GM21619 (cell line): ENCODE measurements around the gene CD244.
"Not testable (repeated sequence)": the region's sequence is repeated elsewhere in the genome, so short reads cannot be mapped to it uniquely, and the experiment has no call there.

ENCODE experiments used
- ATAC-seq: cut with Tn5 transposase; IDR thresholded peaks from one replicate; pipeline ENCODE4 v1.9.1; 2021; ENCODE audit not compliant: unreplicated experiment

CD244 gene

GRCh38 chr1:160862203-160863060 lies at the start of gene CD244:
CD244 (minus strand) TSS chr1:160862887; CDS start chr1:160862677, 210 bp downstream.
- peak; percentile 85 for ATAC-seq

GRCh38 chr1:160911925-160912324 lies 49.2 kb upstream of the CD244 start:
- no peak for ATAC-seq

GRCh38 chr1:160911441-160911840 lies 48.8 kb upstream of the CD244 start:
- no peak for ATAC-seq

GRCh38 chr1:160910170-160910750 lies 47.6 kb upstream of the CD244 start:
- no peak for ATAC-seq

- no peak for ATAC-seq
These were observed 45.3 kb upstream of the CD244 start for GRCh38 chr1:160907976-160908375.

GRCh38 chr1:160905617-160905989 lies 42.9 kb upstream of the CD244 start:
- no peak for ATAC-seq

- ATAC-seq, result no peak
These were observed 42.3 kb upstream of the CD244 start for GRCh38 chr1:160904783-160905616.

GRCh38 chr1:160902251-160902650 lies 39.6 kb upstream of the CD244 start:
- not testable (repeated sequence) for ATAC-seq

- ATAC-seq, result no peak
These were observed 39.1 kb upstream of the CD244 start for GRCh38 chr1:160901768-160902167.

- not testable (repeated sequence) for ATAC-seq
These were observed 38.0 kb upstream of the CD244 start for GRCh38 chr1:160900683-160901082.

GRCh38 chr1:160894368-160895135 lies 31.9 kb upstream of the CD244 start:
- not testable (repeated sequence) for ATAC-seq

- no peak for ATAC-seq
These were observed 28.8 kb upstream of the CD244 start for GRCh38 chr1:160891474-160891873.

- ATAC-seq, result no peak
These were observed 26.2 kb upstream of the CD244 start for GRCh38 chr1:160888926-160889325.

GRCh38 chr1:160887071-160887470 lies 24.4 kb upstream of the CD244 start:
- ATAC-seq, result no peak

GRCh38 chr1:160885042-160885441 lies 22.4 kb upstream of the CD244 start, which contains the start of gene ITLN1:
ITLN1 (minus strand) TSS chr1:160885180; CDS start chr1:160884877, 303 bp downstream.
- no peak for ATAC-seq

GRCh38 chr1:160884579-160884978 lies 21.9 kb upstream of the CD244 start:
- no peak for ATAC-seq

- ATAC-seq, result no peak
These were observed 21.2 kb upstream of the CD244 start for GRCh38 chr1:160883581-160884513.

GRCh38 chr1:160882582-160882981 lies 19.9 kb upstream of the CD244 start:
- ATAC-seq, result no peak

GRCh38 chr1:160881264-160881663 lies 18.6 kb upstream of the CD244 start:
- not testable (repeated sequence) for ATAC-seq

GRCh38 chr1:160880216-160880615 lies 17.5 kb upstream of the CD244 start:
- no peak for ATAC-seq
